Keratinocyte (primary cell): Measurements from ENCODE around the gene SLC4A9.

Source experiments
- EZH2 ChIP-seq: IDR thresholded peaks from one replicate; pipeline ENCODE4 v1.6.1; 2012; ENCODE audit warnings: inconsistent platforms, mild to moderate bottlenecking, low read length, moderate library complexity
- TF ChIP-seq, protein P1 (sequence below), 3 experiments: IDR thresholded peaks in 1 of 3; conservative IDR thresholded peaks in 1 of 3; optimal IDR thresholded peaks in 1 of 3; 2 replicates in 2 of 3; 3 replicates in 1 of 3; pipeline versions ENCODE3 to v1.5.1; 2011; ENCODE audit warnings: low read length in 3 of 3, mild to moderate bottlenecking in 3 of 3, moderate library complexity in 2 of 3, control low read depth in 1 of 3, inconsistent platforms in 1 of 3; ENCODE audit not compliant: insufficient read depth in 2 of 3; ENCODE audit errors: extremely low read depth in 1 of 3

GRCh38 chr5:140358738-140359310 lies 1.2 kb upstream of the SLC4A9 start:
- TF ChIP-seq, protein P1, sequence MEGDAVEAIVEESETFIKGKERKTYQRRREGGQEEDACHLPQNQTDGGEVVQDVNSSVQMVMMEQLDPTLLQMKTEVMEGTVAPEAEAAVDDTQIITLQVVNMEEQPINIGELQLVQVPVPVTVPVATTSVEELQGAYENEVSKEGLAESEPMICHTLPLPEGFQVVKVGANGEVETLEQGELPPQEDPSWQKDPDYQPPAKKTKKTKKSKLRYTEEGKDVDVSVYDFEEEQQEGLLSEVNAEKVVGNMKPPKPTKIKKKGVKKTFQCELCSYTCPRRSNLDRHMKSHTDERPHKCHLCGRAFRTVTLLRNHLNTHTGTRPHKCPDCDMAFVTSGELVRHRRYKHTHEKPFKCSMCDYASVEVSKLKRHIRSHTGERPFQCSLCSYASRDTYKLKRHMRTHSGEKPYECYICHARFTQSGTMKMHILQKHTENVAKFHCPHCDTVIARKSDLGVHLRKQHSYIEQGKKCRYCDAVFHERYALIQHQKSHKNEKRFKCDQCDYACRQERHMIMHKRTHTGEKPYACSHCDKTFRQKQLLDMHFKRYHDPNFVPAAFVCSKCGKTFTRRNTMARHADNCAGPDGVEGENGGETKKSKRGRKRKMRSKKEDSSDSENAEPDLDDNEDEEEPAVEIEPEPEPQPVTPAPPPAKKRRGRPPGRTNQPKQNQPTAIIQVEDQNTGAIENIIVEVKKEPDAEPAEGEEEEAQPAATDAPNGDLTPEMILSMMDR (optimal IDR thresholded peaks at IDR 0.05 in 1 of 3, IDR thresholded peaks at IDR 0.05 in 1 of 3, conservative IDR thresholded peaks at IDR 0.05 in 1 of 3; ENCODE audit: extremely low read depth in 1 of 3, insufficient read depth in 2 of 3, low read length in 3 of 3) = peak in 2 of 3 experiments; percentile 37 to 49
- TF ChIP-seq EZH2 = no peak
